Umbilical cord (tissue), 2 donors: Measurements from ENCODE around the gene RIT2. TPM values are rescaled to one million over a fixed set of nuclear protein-coding genes. Genes with fewer than 3 reads are reported as not detected.

ENCODE experiments used
- DNase-seq: peaks from one replicate; pipeline ENCODE4 v3.0.0-alpha.2; 2015; ENCODE audit warnings: low spot score
- total RNA-seq: library from RNA; depleted of rRNA; stranded (reverse); fragments of >200 nt; gene quantifications from one replicate; pipeline ENCODE4 v1.2.3, GENCODE V29; 2014; ENCODE audit warnings: low replicate concordance; ENCODE audit not compliant: insufficient read depth

The RIT2 gene
- total RNA-seq, 1 donor from 2014 or later = not detected

DNA sequence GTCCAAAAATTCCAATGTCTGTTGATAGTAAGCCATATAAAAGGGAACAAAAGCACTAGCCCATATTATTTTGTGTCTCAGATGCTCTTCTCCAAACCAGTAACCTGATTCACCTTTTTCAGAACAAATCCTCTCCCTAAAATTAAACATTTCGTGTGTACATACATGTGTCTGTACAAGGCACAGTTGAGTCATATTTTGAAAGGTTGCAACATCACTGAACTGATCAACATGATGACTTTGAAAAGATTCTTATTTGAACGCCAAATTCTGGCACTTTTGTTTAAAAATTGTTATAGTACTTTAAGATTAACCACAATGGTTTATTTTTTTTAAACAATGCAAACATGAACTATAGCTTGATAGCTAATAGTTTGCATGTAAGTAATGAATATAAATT lies 102.5 kb downstream of the RIT2 start:
- no peak for DNase-seq

DNA sequence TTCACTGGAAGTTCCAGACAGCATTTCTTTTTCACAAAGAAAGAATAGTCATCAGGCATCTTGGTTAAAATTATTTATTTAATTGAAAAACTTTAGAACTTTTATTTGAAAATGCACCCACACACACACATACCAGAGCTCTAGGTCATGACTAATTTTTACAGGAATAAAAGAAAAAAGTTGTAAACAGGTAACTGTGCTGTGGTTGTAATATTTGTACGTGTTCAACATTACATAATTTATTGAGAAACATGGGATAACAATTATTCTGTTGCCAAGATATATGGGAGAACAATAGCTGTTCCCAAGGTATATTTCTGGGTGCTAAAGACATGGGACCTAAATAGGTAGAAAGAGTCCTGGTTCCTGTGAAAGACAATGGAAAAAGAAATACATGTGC lies 104.9 kb downstream of the RIT2 start:
- no peak for DNase-seq

- no peak for DNase-seq
Observed at GRCh38 chr18:43009674-43010073, 105.8 kb downstream of the RIT2 start.

GRCh38 chr18:43007365-43007764 lies 108.1 kb downstream of the RIT2 start:
- DNase-seq = peak; percentile 66

DNA sequence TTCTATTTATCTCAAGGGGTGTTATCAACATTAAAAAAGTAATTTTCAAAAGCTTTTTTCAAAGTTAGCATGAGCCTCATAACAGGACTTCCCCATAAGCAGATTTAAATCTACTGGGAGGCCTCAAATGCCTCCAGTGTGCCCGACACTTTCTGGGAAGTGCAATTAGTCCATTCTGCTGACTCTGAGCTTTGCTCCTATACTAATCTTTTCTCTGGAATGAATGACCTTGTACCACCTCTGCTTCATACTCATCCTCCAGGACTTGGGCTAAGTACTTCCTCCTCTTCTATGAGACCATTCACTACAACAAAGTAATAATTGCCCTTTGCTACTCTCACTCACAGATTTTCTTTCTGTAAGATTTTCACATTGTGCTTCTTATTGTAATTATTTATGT lies 111.1 kb downstream of the RIT2 start:
- DNase-seq = no peak

DNA sequence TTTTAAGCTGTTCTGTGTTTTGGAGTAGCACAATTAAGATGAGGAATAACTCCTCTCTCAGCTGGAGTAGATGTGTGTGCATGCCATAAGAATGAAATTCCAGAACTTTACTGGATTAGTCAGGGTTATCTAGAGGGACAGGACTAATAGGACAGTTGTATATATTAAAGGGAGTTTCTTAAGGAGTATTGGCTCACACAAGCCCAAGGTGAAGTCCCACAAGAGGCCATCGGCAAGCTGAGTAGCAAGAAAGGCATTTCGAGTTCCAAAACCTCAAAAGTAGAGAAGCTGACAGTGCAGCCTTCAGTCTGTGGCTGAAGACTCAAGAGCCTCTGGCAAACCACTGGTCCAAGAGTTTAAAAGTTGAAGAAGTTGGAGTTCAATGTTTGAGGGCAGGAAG lies 113.7 kb downstream of the RIT2 start:
- peak; percentile 26 for DNase-seq

DNA sequence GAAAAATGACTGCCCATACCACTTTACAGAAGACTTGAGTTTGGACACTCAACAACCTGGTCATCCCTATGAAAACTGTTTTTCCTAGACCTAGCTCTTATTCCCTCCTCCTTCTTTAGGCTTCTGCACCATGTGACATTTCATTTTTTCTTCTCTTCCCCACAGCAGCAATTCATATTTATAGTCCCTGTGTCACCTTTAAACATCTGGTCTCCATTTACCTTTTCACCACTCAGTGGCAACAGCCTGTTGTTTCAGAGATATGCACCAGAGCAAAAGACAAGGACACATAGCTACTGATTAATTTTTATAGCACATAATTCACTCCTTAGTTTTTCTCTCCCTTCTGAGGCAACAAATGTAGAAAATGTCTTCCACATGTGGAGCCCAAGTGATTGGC lies 118.7 kb downstream of the RIT2 start:
- DNase-seq = no peak

DNA sequence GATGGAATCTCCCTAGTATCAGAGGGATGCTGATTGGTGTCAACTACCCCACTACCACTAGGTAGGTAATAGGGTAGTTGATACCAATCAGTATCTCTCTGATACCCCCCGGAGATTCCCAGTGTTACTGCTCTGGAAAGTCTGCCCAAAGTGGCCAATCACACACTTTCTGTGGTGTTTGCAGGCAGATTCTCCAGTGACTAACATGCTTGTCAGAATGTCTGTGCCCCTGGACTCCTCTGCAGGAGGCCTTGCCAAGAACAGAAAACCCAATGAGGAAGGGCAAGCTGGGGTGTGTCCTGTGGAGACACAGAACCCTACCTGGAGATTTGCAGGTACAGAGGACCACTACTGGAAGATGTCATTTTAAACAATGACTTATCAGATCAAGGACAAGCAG lies 135.1 kb downstream of the RIT2 start:
- no peak for DNase-seq

DNA sequence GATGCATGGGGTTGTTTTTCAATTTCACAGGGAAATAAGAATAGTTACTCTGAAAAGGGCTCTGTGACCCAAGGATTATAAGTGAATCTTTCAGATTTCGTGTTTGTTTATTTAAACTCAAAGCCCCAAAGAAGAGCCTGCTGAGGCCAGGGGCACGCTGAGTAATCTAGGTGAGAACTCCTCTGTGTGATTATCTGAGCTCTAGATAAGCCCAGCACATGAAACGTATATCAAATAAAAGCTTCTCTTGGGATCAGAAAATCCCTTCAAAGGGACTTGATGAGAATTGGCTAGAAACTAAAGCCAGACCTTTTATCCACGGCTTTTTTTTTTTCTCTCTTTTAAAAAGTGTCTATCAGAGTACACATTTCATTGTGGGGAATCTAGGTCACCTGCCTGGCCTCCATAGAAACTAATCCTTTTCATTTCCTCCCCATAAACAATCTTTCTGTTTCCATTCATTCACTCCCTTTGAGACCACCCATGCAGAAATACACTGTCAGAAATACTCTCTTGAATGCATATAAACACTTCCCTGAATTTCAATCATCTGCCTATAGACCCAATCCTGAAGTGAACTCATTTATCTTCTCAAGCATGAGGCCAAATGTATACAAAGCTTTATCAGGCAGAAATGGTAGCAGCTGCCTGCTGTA lies 137.4 kb downstream of the RIT2 start:
- peak; percentile 71 for DNase-seq

GRCh38 chr18:42976869-42977590 lies 138.5 kb downstream of the RIT2 start:
- peak; percentile 52 for DNase-seq

GRCh38 chr18:42969366-42969765 lies 146.1 kb downstream of the RIT2 start:
- no peak for DNase-seq

GRCh38 chr18:42961298-42961697 lies 154.2 kb downstream of the RIT2 start:
- no peak for DNase-seq

DNA sequence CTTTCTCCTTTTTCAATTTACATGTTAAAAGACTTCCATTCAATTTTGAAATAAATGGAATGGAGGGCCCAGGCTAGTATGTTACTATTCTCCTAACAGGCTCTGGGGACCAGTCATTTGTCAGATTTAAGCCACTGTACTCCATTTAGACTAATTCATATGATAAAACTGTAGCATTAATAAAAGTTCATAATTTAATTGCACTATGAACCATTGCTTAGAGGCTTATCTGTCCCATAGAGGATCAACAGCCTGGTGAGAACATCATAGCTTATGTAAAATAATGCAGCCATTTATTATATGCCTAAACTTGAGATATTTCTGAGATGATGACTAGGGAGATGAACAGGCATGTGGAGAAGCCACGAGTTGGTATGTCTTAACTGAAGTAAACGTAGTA lies 156.0 kb downstream of the RIT2 start:
- no peak for DNase-seq

GRCh38 chr18:42958353-42958752 lies 157.1 kb downstream of the RIT2 start:
- no peak for DNase-seq

- DNase-seq = no peak
Observed at GRCh38 chr18:42956287-42956686, 159.2 kb downstream of the RIT2 start.

GRCh38 chr18:42954887-42955286 lies 160.6 kb downstream of the RIT2 start:
- DNase-seq = no peak

DNA sequence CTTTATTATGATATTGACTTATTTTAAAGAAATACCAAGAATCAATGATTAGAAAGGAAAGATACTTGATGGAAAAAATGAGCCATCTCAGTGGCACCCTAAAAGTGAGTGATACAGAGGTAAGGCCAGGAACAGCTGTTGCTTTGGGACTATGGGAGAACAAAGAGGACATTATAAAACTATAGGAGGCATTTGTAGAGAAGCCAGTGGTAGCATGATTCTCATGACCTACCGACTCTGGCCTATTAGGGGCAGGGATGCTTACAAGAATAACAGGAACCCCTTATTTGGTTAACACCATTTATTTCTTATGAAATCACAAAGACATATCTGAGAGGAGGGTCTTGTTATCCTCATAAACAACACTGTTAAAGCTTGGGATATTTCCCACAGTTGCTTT lies 162.2 kb downstream of the RIT2 start:
- no peak for DNase-seq

DNA sequence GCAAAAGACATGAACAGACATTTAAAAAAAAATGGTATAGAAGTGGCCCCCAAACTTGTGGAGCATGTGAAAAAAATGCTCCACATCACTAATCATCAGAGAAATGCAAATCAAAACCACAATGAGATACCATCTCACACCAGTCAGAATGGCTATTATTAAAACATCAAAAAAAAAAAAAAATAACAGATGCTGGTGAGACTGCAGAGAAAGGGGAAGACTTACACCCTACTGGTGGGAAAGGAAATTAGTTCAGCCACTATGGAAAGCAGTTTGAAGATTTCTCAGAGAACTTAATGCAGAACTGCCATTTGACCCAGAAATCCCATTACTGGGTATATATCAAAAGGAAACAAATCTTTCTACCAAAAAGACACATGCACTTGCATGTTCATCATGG lies 164.8 kb downstream of the RIT2 start:
- DNase-seq = no peak

DNA sequence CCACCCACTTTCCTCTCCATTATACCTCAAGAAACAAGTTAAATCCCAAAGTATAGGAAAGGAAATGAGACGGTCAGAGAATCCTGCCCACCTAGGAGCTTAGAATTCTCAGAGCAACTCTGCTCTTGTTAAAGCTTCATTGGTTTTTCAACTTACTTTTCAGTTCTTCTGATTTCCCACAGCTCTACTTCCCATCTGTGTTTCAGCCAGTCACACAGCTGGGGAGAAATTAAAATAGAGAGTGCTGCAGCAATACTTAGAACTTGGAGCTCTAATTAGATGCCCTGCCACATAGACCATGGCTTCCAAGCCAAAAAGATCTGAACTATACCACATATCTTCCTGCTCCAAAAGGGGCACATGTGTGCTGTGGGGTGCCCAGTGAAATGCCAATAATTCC lies 166.7 kb downstream of the RIT2 start:
- DNase-seq = no peak

DNA sequence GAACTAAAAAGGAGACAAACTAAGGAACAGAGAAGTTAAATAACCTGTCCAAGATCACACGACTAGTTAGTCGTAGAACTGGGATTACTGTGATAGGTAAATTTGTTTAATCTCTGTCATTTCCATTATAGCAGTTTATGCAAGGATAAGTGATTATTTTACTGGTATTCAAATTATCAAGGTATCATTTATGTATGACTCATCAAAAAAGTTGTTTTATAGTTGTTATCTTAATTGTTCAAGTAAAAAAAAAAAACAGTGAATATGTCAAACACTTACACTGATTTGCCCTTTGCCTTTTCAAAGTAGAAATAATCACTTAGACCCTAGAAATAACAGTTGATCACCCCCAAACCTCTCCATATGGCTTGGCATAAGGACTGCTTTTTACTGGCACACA lies 173.6 kb downstream of the RIT2 start:
- no peak for DNase-seq

- DNase-seq = no peak
Observed at GRCh38 chr18:42941021-42941420, 174.5 kb downstream of the RIT2 start.

DNA sequence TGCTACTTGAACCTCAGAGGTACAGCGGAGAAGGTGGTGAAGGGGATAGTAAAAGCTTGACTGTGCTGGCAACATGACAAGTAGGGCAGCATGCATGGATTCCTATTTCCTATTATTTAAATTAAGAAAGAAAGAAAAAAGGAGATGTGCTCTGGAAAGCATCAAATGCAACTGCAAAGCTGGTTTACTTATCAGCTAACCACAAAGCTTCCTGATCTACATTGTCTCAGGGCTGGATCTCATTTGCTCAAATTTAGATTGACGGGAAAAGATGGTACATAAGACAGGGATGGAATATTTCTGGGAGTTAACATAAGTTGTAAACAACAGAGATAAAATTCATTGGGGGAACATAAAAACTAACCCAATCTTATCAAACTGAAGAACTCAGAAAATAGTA lies 178.0 kb downstream of the RIT2 start:
- peak; percentile 73 for DNase-seq

GRCh38 chr18:42936289-42936688 lies 179.2 kb downstream of the RIT2 start:
- DNase-seq = no peak

DNA sequence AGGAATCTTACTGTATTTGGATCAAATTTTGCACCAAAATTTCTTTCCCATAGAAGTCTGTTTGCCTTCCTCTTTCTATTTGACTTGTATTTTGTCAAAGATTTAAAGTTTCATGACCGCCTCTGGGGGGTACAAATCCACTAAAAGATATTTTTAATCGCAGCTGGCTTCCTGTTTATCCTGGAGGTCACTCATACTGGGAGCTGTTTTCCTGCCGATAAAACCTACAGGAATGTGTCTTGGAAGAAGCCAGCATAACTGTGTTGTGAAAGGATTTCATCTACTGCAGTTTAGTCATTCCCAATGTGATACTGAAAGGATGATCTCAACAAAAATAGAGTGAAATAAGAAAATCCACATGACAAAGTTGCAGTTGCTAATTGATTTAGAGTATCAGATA lies 184.0 kb downstream of the RIT2 start:
- peak; percentile 86 for DNase-seq
